GM18505 (cell line): ENCODE measurements around the gene SULF2.
A peak's percentile ranks its signal among the peaks of the same experiment; 100 is the strongest.

Experiments
- ATAC-seq: cut with Tn5 transposase; IDR thresholded peaks from one replicate; pipeline ENCODE4 v1.9.1; 2021; ENCODE audit not compliant: unreplicated experiment
- POLR2A ChIP-seq: IDR thresholded peaks from 4 replicates; pipeline ENCODE4 v1.6.1; 2011; ENCODE audit warnings: borderline replicate concordance; ENCODE audit not compliant: insufficient read depth, insufficient read length; ENCODE audit errors: extremely low read depth

The SULF2 gene

DNA sequence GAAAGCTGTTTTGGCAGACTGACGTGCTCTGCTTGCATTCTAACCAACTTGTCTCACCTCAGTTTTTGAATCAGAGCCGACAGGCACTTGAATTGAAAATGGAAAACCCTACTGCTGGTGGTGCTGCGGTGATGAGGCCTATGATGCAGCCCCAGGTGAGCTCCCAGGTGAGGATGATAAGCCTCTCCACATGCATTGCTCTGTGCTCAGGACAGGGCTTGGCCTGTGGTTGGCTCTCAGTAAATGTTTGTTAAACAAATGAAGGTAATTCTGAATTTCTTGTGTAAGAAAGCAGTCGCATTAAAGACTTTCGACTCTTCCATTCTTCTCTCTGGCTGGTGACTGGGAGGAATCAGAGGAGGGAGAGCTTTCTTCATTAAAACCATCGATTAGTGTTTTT lies 136.3 kb downstream of the SULF2 start:
- no peak for ATAC-seq
- no peak for TF ChIP-seq POLR2A

DNA sequence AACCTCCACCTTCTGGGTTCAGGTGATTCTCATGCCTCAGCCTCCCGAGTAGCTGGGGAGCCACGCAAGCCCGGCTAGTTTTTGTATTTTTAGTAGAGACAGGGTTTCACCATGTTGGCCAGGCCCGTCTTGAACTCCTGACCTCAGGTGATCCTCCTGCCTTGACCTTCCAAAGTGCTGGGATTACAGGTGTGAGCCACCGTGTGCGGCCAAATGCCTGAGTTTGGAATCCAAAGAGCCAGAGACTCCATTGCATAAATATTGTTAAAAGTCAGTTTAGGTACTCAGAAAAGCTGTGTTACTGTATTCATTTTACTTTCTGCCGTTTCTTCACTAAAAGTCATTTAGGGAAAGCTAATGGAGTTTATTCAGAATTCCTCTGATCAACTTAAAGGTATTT lies 137.3 kb downstream of the SULF2 start:
- no peak for TF ChIP-seq POLR2A
- ATAC-seq = no peak

DNA sequence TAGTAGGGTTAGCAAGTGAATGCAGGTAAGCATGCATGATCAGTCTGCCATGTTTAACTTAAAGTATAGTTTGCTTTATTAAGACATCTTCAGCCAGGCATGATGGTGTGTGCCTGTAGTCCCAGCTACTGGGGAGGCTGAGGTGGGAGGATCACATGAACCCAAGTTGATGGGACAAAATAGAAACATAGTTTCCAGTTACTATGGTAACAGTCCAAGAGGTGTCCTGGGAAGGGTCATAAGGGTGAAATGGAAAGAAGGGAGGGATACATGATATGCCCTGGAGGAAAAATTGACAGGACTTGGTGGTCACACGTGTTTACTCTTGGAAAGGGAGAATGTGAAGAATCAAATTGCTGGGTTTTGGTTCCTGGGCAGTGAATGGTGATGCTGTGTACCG lies 139.6 kb downstream of the SULF2 start:
- TF ChIP-seq POLR2A = no peak
- no peak for ATAC-seq

DNA sequence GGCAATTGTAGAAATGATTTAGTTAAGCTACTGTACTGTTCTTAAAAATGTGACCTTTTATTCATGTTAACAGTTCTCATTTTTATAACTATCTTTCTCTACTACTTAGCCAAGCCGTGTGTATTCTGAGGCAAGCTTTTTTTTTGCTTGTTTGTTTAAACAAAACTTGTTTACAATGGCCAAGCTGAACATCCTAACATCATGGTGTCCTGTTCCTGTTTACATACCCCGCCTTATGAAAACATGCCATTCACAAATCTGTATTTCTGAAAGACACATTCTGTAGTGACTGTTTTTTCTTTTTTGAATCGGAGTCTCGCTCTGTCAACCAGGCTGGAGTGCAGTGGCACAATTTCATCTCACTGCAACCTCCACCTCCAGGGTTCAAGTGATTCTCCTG lies 142.7 kb downstream of the SULF2 start:
- no peak for ATAC-seq

DNA sequence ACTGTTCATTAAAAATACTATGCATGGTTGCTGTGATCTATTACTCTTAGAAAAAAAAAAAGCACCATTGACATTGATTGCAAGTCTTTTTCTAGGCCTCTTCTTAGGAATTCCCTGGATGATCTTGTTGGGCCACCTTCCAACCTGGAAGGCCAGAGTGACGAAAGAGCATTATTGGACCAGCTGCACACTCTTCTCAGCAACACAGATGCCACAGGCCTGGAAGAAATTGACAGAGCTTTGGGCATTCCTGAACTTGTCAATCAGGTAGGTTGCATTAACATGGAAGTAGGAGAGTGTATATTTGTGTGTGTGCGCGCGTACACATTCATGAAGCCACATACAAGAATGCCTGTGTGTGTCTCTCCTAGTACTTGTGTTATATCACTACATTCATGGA lies 143.2 kb downstream of the SULF2 start:
- ATAC-seq = no peak
- no peak for TF ChIP-seq POLR2A

More for the DNA sequence above, 142.7 kb downstream of the SULF2 start:
- TF ChIP-seq POLR2A = no peak

DNA sequence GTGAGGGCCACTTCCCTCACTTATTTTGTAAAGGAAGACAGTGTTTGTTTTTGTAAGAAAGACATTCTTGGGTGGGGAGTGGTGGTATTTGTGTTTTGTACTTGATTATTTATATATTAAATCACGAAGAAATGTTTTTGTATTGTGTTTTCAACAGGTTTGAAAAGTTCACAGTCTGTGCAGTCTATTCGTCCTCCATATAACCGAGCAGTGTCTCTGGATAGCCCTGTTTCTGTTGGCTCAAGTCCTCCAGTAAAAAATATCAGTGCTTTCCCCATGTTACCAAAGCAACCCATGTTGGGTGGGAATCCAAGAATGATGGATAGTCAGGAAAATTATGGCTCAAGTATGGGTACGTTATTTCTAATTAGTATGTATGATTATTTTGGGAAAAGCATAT lies 146.4 kb downstream of the SULF2 start:
- no peak for TF ChIP-seq POLR2A
- no peak for ATAC-seq

DNA sequence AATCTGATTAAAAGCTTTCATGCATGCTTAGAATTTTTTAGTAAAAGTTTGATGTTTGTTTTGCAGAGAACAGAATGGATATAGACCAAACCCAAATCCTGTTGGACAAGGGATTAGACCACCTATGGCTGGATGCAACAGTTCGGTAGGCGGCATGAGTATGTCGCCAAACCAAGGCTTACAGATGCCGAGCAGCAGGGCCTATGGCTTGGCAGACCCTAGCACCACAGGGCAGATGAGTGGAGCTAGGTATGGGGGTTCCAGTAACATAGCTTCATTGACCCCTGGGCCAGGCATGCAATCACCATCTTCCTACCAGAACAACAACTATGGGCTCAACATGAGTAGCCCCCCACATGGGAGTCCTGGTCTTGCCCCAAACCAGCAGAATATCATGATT lies 150.0 kb downstream of the SULF2 start:
- no peak for ATAC-seq

DNA sequence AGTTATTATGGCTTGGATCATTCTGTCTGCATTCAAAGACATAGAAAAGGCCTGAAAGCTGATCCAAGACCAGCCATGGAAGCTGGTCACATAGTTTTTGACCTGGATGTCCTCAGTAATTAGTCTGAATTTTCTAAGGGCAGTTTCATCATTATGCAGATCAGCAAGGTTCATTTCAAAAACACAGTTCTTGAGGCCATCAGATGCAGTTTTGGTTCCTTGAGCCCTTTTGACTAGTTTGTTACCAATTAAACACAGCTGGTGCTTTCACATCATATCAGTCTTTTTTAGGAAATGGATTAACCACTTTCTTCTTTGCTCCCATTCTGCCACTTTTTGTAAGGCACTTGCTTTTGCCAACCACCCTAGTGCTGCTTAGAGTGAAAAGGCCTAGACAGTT lies 154.2 kb downstream of the SULF2 start:
- no peak for ATAC-seq

More for the DNA sequence above, 150.0 kb downstream of the SULF2 start:
- TF ChIP-seq POLR2A = no peak

DNA sequence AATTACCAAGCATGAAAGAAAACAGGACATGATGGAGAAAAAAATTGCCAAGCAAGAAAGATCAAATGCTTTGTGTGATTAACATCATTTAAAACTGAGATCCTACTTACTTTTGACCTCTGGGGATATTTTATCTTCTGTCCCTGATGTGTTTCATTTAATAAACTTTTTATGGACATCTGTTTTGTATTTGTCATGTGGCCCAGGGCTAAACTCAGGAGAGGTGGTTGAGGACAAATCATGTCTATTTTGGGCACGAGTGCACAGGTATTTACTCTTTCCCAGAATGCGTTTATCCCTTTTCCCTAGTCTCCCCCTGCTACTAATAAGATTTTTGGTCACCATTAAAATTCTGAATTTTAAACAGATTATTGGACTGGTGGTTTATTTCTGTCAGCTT lies 155.4 kb downstream of the SULF2 start:
- no peak for TF ChIP-seq POLR2A
- no peak for ATAC-seq

More for the DNA sequence above, 154.2 kb downstream of the SULF2 start:
- no peak for TF ChIP-seq POLR2A

DNA sequence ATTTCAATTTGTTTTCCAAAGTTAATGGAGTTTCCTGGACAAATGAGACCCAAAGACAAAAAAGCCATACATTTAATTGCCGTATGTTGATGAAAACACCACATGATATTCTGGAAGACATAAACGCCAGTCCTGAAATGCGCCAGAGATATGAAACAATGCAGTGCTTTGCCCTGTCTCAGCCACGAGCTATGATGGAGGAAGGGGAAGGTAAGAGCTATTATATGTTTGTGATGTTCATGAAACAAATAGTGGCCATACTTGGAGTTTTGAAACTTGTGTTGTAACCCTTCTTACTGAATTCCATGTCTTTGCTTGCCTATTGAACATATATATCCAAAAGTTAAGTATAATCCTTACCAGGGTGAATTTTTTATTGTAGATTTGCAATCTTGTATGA lies 157.7 kb downstream of the SULF2 start:
- no peak for TF ChIP-seq POLR2A
- ATAC-seq = no peak

DNA sequence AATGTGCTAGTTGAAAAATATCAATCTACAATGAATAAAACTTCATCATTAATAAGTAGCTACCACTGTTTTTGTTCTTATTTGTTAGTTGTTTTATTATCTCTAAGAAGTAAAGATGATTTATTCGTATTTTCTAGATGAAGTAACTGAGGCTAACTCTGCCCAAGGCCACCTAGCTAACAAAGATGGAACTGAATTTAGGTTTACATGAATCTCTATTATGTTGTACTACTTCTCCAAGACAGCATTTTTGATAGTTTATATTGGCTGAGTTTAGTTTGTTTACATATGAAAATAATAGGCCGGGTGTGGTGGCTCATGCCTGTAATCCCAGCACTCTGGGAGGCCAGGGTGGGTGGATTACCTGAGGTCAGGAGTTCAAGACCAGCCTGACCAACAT lies 162.1 kb downstream of the SULF2 start:
- ATAC-seq = no peak
- TF ChIP-seq POLR2A = no peak

DNA sequence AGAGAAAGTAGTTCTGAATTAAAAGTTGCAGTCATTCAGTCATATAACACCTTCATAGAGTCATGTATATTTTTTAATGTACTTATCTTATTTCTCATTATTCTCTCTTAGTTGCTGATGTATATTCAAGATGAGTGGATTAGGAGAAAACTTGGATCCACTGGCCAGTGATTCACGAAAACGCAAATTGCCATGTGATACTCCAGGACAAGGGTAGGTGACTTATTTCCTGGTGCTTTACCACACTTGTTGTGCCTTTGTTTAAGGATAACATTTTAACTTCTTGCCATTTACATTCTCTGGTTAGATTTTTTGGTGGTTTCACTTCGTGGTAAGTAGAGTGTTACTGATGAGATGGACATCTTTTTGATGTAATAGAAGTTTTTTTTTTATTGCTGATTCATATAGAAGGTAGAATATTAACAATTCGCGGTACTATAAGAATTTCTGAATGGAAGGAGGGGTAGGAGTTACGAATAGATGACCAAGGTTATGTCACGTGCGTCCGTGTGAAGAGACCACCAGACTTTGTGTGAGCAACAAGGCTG lies 163.1 kb downstream of the SULF2 start:
- no peak for ATAC-seq
- no peak for TF ChIP-seq POLR2A

DNA sequence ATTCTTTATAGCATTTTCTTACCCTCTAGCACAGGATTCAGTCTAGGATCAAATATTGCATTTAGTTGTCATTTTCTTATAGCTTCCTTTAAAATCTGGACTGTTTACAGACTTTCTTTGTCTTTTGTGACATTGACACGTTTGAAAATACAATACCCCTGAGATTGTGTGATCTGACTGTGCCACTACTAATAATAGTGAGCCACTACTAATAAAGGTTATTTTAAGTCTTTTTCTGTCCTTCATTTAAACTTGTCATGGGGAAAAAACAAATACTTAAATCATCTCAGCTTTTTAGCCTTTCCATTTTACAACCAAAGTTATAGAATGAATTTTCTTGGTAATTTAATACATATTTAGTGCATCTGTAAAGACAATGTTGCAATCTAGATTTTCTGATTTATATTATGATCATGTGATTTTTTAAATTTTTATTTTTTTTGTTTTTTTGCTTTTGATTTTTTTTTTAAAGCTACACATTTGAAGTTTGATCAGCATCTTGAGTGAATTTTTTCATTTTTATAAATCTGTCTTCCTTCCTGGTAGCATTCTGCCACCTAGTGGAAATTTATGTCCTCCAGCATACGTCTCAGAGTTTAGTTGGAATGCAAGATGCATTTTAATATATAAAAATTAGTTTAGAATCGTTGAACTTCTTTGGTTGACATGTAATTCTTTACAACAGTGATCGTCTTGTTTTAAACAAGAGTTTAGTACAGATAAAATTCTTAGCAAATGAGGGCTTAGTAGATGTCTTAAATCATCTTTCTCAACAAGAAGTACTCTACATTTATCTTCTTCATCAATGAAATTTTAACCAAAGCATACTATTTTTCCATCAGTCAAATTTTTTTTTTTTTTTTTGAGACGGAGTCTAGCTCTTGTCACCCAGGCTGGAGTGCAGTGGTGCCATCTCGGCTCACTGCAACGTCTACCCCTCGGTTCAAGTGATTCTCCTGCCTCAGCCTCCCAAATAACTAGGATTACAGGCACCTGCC lies 164.2 kb downstream of the SULF2 start:
- ATAC-seq = no peak
- no peak for TF ChIP-seq POLR2A

DNA sequence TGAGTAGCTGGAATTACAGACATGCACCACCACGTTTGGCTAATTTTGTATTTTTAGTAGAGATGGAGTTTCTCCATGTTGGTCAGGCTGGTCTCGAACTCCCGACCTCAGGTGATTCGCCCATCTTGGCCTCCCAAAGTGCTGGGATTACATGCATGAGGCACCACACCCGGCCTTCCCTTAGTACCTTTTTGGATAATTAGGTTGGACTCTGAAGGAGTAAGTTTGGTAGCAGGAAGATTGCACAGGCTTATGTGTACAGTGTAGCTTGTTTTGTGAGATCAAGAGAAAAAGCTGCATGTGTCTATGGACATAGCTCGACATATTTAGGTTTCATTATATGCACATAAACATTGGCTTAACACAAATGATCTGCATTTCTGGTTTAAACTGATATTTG lies 166.8 kb downstream of the SULF2 start:
- no peak for TF ChIP-seq POLR2A
- no peak for ATAC-seq

DNA sequence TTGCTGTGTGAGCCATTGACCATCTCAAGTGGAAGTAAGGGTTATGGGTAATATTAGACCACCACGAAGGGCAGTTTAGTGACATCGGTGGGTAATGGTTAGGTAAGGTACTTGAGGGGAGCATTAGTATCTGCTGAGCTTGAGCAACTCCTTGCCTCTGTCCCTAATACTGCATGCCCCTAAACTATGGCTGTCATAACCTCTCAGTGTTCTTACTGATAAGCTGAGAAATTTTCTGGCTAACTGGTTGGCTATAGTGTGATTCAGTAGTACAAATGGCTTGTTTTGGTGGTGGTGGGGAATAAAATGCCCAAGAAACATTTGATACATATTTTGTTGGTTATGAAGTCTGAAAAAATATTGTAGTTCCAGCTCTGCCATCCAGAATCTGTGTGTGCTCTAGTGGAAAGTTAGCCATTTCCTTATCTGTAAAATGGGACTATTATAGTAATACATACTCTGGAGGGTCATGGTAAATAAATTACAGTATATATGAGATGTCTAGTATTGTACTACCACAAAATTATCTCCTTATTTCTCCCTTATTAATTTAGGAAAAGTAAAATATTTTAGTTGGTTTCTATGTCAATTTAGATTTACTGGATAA lies 170.5 kb downstream of the SULF2 start:
- peak; percentile 13 for TF ChIP-seq POLR2A
- ATAC-seq = no peak

DNA sequence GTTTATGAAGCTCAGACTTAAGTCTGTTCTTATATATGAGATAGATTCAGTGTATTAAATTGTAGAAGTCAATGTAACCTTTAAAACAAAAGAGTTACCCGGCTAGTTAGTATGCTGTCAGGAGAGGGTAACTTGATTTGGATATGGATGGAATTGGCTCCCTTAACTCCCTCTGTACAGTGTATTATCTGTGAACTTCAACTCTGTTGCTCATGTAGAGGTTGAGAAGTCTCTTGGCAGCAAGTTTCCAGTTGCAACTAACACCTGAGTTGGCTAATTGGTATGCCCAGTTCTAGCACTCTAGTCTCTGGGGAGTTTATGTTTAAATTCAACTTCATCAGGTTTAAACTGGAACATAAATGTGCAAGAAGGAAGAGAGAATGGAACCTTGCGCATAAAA lies 172.6 kb downstream of the SULF2 start:
- TF ChIP-seq POLR2A = no peak
- ATAC-seq = no peak
